Measurements from ENCODE around the gene TEX9.
"Not testable (repeated sequence)": the region's sequence is repeated elsewhere in the genome, so short reads cannot be mapped to it uniquely, and the experiment has no call there.

Gene TEX9

GRCh38 chr15:56358604-56359003, 6.6 kb upstream of the TEX9 start:
- TF ChIP-seq, protein P1, sequence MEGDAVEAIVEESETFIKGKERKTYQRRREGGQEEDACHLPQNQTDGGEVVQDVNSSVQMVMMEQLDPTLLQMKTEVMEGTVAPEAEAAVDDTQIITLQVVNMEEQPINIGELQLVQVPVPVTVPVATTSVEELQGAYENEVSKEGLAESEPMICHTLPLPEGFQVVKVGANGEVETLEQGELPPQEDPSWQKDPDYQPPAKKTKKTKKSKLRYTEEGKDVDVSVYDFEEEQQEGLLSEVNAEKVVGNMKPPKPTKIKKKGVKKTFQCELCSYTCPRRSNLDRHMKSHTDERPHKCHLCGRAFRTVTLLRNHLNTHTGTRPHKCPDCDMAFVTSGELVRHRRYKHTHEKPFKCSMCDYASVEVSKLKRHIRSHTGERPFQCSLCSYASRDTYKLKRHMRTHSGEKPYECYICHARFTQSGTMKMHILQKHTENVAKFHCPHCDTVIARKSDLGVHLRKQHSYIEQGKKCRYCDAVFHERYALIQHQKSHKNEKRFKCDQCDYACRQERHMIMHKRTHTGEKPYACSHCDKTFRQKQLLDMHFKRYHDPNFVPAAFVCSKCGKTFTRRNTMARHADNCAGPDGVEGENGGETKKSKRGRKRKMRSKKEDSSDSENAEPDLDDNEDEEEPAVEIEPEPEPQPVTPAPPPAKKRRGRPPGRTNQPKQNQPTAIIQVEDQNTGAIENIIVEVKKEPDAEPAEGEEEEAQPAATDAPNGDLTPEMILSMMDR (IDR thresholded peaks at IDR 0.05; ENCODE audit: low read depth, low read length): no peak
- DNase-seq (ENCODE audit: extremely low read depth, low read depth): no peak

- no peak for DNase-seq (ENCODE audit: extremely low read depth, low read depth)
- TF ChIP-seq, protein P1 (IDR thresholded peaks at IDR 0.05; ENCODE audit: low read depth, low read length): no peak
Measured at GRCh38 chr15:56361987-56362386, 3.2 kb upstream of the TEX9 start.

- no peak for DNase-seq (ENCODE audit: extremely low read depth, low read depth)
- TF ChIP-seq, protein P1 (IDR thresholded peaks at IDR 0.05; ENCODE audit: low read depth, low read length): no peak
Measured at GRCh38 chr15:56366211-56366610, 985 bp downstream of the TEX9 start.

GRCh38 chr15:56367156-56367555, 1.9 kb downstream of the TEX9 start:
- TF ChIP-seq, protein P1 (IDR thresholded peaks at IDR 0.05; ENCODE audit: low read depth, low read length): no peak
- no peak for DNase-seq (ENCODE audit: extremely low read depth, low read depth)

DNA sequence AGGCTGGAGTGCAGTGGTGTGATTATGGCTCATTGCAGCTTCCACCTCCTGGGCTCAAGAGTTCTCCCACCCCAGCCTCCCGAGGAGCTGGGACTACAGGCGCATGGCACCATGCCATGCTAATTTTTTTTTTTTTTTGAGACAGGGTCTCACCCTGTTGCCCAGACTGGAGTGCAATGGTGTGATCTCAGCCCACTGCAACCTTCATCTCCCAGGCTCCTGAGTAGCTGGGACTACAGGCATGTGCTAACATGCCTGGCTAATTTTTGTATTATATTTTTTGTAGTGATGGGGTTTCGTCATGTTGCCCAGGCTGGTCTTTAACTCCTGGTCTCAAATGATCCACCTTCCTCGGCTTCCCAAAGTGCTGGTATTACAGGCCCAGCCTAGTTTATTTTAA, 4.0 kb downstream of the TEX9 start:
- TF ChIP-seq, protein P1 (IDR thresholded peaks at IDR 0.05; ENCODE audit: low read depth, low read length): no peak
- no peak for DNase-seq (ENCODE audit: extremely low read depth, low read depth)

DNA sequence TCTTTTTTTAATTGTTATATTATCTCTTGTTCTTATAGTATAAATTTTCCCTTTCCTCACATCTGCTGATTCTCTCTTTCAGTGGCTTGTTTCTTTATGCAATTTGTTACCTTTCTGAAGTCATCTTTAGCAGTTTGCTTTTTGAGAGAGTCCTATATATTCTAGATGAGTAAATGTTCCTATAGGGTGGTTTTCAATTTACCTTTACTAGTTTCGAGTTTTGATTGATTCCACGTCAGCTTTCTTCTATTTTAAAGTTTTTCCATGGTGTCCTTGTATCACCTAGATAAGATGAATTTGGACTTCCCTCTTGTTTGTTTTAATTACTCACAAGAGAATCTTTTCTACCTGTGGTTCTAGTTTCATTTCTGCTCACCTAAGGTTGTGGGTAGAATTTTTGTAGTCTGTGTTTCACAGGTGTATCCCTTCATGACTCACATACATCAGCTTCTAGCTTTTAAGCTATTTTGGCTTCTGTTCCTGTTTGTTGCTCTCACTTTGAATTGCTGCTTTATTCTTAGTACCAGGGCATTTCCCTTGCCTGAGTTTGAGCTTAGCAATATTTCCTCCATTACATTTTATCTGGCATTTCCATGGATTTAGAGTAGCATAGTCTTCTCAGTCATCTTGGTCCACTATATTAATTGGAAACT, 6.4 kb downstream of the TEX9 start:
- DNase-seq (ENCODE audit: extremely low read depth, low read depth): no peak

DNA sequence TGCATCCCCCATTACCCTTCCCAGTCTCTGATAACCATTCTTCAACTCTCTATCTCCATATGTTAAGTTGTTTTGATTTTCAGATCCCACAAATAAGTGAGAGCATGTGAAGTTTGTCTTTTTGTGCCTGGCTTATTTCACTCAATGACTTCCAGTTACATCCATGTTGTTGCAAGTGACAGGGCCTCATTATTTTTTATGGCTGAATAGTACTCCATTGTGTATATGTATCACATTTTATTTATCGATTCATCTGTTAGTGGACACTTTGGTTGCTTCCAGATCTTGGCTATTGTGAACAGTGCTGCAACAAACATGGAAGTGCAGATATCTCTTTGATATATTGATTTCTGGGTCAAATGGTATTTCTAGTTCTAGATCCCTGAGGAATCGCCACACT, 9.5 kb downstream of the TEX9 start:
- not testable (repeated sequence) for DNase-seq (ENCODE audit: extremely low read depth, low read depth)

More for the DNA sequence above, 6.4 kb downstream of the TEX9 start:
- TF ChIP-seq, protein P1 (IDR thresholded peaks at IDR 0.05; ENCODE audit: low read depth, low read length): no peak

GRCh38 chr15:56377822-56378221, 12.6 kb downstream of the TEX9 start:
- not testable (repeated sequence) for DNase-seq (ENCODE audit: extremely low read depth, low read depth)

Data from AG09319 (cell line).